ENCODE data around the gene METTL27. TPM values are rescaled to one million over a fixed set of nuclear protein-coding genes. Genes with fewer than 3 reads are reported as not detected.
A peak's percentile ranks its signal among the peaks of the same experiment; 100 is the strongest.
"Not testable (repeated sequence)": the region's sequence is repeated elsewhere in the genome, so short reads cannot be mapped to it uniquely, and the experiment has no call there.

Gene METTL27
- total RNA-seq, 1 donor from 2014 or later: 13.5 TPM

GRCh38 chr7:73839290-73839689 is 3.0 kb downstream of the METTL27 start:
- no peak for DNase-seq (ENCODE audit: low spot score, unreplicated experiment)
- no peak overlapping the region for H3K27ac Mint-ChIP-seq
- H3K4me1 Mint-ChIP-seq (ENCODE audit: low read depth): peaks cover 14% of the 10 kb centered on the region
- no peaks in the 10 kb centered on the region for H3K27me3 Mint-ChIP-seq
- no peaks in the 10 kb centered on the region for H3K9me3 Mint-ChIP-seq (ENCODE audit: low read depth)
- no peak for TF ChIP-seq CTCF (IDR thresholded peaks at IDR 0.05; ENCODE audit: unreplicated experiment)
- no peaks in the 10 kb centered on the region for H3K36me3 Mint-ChIP-seq (ENCODE audit: insufficient read depth)
- H3K4me3 Mint-ChIP-seq (ENCODE audit: low read depth): no peak overlapping the region

GRCh38 chr7:73838642-73839041 is 3.7 kb downstream of the METTL27 start:
- no peaks in the 10 kb centered on the region for H3K27me3 Mint-ChIP-seq
- peaks cover under 1% of the 10 kb centered on the region for H3K36me3 Mint-ChIP-seq (ENCODE audit: insufficient read depth)
- H3K4me3 Mint-ChIP-seq (ENCODE audit: low read depth): no peak overlapping the region
- H3K4me1 Mint-ChIP-seq (ENCODE audit: low read depth): peaks cover 9% of the 10 kb centered on the region
- H3K9me3 Mint-ChIP-seq (ENCODE audit: low read depth): no peaks in the 10 kb centered on the region
- H3K27ac Mint-ChIP-seq: no peak overlapping the region
- DNase-seq (ENCODE audit: low spot score, unreplicated experiment): no peak
- TF ChIP-seq CTCF (IDR thresholded peaks at IDR 0.05; ENCODE audit: unreplicated experiment): no peak

GRCh38 chr7:73837167-73837566 is 5.1 kb downstream of the METTL27 start:
- not testable (repeated sequence) for H3K27ac Mint-ChIP-seq; H3K9me3 Mint-ChIP-seq (ENCODE audit: low read depth)

GRCh38 chr7:73834626-73835191 is 7.6 kb downstream of the METTL27 start:
- no peak overlapping the region for H3K4me3 Mint-ChIP-seq (ENCODE audit: low read depth)
- DNase-seq (ENCODE audit: low spot score, unreplicated experiment): no peak
- TF ChIP-seq CTCF (IDR thresholded peaks at IDR 0.05; ENCODE audit: unreplicated experiment): no peak
- H3K4me1 Mint-ChIP-seq (ENCODE audit: low read depth): peaks cover 24% of the 10 kb centered on the region
- no peaks in the 10 kb centered on the region for H3K27me3 Mint-ChIP-seq
- no peak overlapping the region for H3K27ac Mint-ChIP-seq
- H3K36me3 Mint-ChIP-seq (ENCODE audit: insufficient read depth): peaks cover 2% of the 10 kb centered on the region
- no peaks in the 10 kb centered on the region for H3K9me3 Mint-ChIP-seq (ENCODE audit: low read depth)

More at GRCh38 chr7:73837167-73837566, 5.1 kb downstream of the METTL27 start:
- not testable (repeated sequence) for H3K4me1 Mint-ChIP-seq (ENCODE audit: low read depth); H3K36me3 Mint-ChIP-seq (ENCODE audit: insufficient read depth); H3K4me3 Mint-ChIP-seq (ENCODE audit: low read depth); DNase-seq (ENCODE audit: low spot score, unreplicated experiment); H3K27me3 Mint-ChIP-seq

GRCh38 chr7:73833251-73833919 is 8.9 kb downstream of the METTL27 start:
- Mint-ChIP-seq H3K27ac (peak overlapping the region; percentile 99), H3K9me3 (ENCODE audit: low read depth) (no peaks in the 10 kb centered on the region), H3K36me3 (ENCODE audit: insufficient read depth) (peaks cover 2% of the 10 kb centered on the region), H3K4me3 (ENCODE audit: low read depth) (peak overlapping the region; percentile 85), H3K4me1 (ENCODE audit: low read depth) (peaks cover 37% of the 10 kb centered on the region), H3K27me3 (no peaks in the 10 kb centered on the region)
- no peak for DNase-seq (ENCODE audit: low spot score, unreplicated experiment)
- TF ChIP-seq CTCF (IDR thresholded peaks at IDR 0.05; ENCODE audit: unreplicated experiment): no peak

- peaks cover 2% of the 10 kb centered on the region for H3K36me3 Mint-ChIP-seq (ENCODE audit: insufficient read depth)
- H3K27me3 Mint-ChIP-seq: no peaks in the 10 kb centered on the region
- H3K4me3 Mint-ChIP-seq (ENCODE audit: low read depth): peak overlapping the region; percentile 85
- H3K9me3 Mint-ChIP-seq (ENCODE audit: low read depth): no peaks in the 10 kb centered on the region
- peaks cover 42% of the 10 kb centered on the region for H3K4me1 Mint-ChIP-seq (ENCODE audit: low read depth)
- DNase-seq (ENCODE audit: low spot score, unreplicated experiment): no peak
- TF ChIP-seq CTCF (IDR thresholded peaks at IDR 0.05; ENCODE audit: unreplicated experiment): no peak
- peak overlapping the region; percentile 99 for H3K27ac Mint-ChIP-seq
Observed at GRCh38 chr7:73832806-73833205, 9.5 kb downstream of the METTL27 start.
